GM12892 (cell line): ENCODE measurements around the gene ATP1B3.

Experiments
- POLR2A ChIP-seq: IDR thresholded peaks from 2 replicates; pipeline ENCODE4 v1.6.1; 2011; ENCODE audit warnings: low read depth, low read length, control low read depth
- TAF1 ChIP-seq: IDR thresholded peaks from 2 replicates; pipeline ENCODE4 v1.6.1; 2011; ENCODE audit warnings: low read depth, mild to moderate bottlenecking, control low read depth, low read length, borderline replicate concordance

GRCh38 chr3:141864281-141864970, 12.0 kb upstream of the ATP1B3 start:
- TF ChIP-seq POLR2A (no peak), TAF1 (no peak)
